Stimulated activated CD8-positive, alpha-beta memory T cell treated with anti-CD3 and anti-CD28 coated beads, Interleukin-7, amount 100 ng/mL, for 48 hours (primary cell): ENCODE data around the gene SERPINA6.
"Not testable (repeated sequence)": the region's sequence is repeated elsewhere in the genome, so short reads cannot be mapped to it uniquely, and the experiment has no call there.

Source experiments
- DNase-seq, 2 donors: peaks; one replicate each; pipeline ENCODE4 v3.0.0-alpha.2; 2020; ENCODE audit warnings: low read depth in 1 of 2; ENCODE audit errors: extremely low read depth in 1 of 2

SERPINA6 gene

GRCh38 chr14:94329857-94330256, 6.7 kb upstream of the SERPINA6 start:
- no peak for DNase-seq

DNA sequence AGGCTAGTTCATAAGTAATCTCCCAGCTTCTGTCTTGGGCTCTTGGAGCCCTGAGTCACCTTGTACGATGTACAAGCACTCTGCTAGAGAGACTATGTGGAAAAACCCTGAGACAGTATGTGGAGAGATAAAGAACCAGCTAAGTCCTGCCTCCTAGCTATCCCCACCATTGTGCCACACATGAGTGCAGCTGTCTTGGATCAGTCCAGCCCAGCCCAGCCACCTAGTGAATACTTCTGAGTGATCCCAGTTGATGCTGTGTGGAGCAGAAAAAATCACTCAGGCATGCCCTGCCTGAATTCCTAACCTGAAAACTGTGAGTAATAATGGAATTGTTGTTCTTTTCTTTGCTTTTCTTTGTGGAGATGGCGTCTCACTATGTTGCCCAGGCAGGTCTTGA, 5.1 kb upstream of the SERPINA6 start:
- DNase-seq: no peak

GRCh38 chr14:94321421-94322271, 1.5 kb downstream of the SERPINA6 start:
- DNase-seq: no peak

DNA sequence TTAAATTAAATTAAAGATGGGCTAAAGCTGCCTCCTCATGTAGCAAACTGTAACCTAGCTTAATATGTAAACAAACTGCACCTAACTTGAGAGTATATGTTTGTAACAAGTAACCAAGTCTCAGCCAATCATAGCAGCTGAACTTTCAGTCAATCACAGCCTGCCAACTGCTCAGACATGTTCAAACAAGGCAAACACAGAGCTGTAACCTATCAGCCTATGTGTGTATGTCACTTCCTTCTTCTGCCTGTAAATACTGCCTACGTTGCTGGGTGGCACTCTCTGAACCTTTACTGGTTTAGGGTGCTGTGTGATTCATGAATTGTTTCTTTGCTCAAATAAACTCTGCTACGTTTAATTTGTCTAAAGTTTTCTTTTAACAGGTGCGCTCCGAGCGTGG, 2.9 kb downstream of the SERPINA6 start:
- DNase-seq: no peak

- no peak for DNase-seq
These were observed 5.9 kb downstream of the SERPINA6 start for GRCh38 chr14:94317259-94317658.

GRCh38 chr14:94316692-94317091, 6.4 kb downstream of the SERPINA6 start:
- DNase-seq: no peak

DNA sequence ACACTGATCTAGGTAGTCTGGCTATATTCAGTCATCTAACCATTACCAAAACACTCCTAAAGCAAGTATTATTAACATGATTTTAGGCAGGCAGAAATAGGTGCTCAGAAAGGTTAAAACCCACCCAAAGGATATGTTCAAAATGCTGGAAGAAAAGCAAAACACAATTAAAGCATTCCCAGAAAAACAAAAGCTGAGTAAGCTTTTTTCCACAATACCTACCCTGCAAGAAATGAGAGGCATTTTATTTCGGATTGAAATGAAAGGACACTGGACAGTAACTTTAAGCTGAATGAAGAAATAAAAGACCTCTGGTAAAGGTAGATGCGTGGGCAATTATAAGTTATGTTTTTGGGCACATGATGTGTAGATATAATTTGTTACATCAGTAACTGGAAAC, 8.2 kb downstream of the SERPINA6 start:
- no peak for DNase-seq

GRCh38 chr14:94313991-94314655, 9.0 kb downstream of the SERPINA6 start:
- DNase-seq: no peak

- no peak for DNase-seq
These were observed 10.5 kb downstream of the SERPINA6 start for GRCh38 chr14:94312481-94313246.

- no peak for DNase-seq
These were observed 12.9 kb downstream of the SERPINA6 start for GRCh38 chr14:94310248-94310647.

DNA sequence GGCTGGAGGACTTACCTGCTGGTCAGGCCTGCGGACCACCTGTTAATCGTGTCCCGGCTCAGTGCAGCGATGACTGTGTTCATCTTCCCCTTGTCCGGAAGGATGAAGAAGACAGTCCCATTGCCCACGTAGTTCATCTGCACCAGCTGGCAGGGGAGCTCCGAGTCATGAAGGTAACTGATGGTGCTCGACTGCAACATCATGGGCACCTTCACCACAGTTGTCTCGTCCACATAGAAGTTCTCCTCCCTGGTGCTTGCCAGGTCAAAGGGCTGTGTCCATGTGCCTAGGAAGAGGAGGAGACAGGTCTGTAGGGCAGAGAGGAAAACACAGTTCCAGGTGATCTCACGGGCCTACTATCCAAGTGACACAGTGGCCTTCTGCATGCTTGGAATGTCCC, 13.4 kb downstream of the SERPINA6 start:
- no peak for DNase-seq

- DNase-seq: no peak
These were observed 15.6 kb downstream of the SERPINA6 start for GRCh38 chr14:94307410-94307992.

DNA sequence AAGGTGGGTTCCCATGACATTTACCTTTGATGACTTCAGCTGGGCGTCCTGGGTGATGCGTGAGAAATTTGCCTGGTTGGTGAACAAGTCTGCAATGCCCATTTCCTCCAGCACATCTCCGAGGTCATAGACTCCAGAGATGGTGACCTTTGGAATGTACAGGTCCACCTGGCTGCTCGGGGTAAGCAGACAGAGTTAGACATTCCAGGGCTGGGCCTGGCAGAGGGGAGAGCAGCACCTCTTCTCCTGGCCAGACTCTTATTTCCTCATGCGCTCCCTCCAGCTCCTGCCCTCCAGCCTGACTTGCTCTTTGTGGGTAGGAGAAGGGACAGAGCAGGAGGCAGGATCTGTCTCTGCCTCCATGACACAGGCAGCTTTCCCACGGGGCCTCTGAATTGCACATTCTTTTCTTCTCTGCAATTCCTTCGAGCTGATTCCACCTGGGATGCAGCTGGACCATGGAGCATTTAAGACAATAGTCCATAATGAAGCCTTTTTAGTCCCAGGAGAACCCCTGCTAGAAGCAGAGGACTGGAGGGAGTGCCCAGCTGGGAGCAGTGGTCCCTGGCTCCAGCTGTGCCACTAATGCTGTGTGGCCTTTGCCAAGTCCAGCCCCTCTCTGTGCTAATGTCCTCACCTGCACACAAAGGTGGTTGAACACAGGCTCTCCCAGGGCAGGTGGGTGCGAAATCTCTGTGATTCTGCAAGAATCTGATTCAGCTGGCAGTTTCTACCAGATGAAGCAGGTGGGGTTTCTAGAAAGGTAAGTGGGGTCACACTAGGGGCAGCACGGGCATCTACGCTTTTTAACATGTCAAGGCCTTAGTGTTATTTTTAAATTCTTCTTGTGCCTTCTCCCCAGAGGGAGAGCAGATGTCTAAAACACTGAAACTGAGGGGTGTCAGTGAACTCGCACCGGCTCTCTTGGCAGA, 16.8 kb downstream of the SERPINA6 start:
- no peak for DNase-seq

DNA sequence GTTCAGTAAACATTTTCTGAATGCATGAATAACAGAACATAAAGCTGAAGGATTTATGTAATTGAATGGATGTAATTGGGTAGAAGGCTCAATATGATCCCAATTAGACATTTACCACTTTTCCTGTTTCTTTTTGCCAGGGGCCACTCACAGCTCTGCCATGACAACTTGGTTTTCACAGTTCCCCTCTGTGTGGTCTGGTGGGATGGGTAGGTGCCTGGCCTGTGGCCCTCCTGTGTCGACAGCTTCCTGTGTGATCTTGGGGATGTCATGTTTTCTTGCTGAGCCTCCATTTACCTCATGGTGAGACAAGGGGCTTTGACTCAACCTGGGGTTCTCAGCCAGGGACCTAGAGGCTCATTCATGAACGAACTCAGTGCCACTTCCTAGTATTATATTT, 17.5 kb downstream of the SERPINA6 start:
- DNase-seq: no peak

GRCh38 chr14:94304243-94304642, 18.9 kb downstream of the SERPINA6 start:
- DNase-seq: no peak

GRCh38 chr14:94303111-94303510, 20.0 kb downstream of the SERPINA6 start:
- no peak for DNase-seq

GRCh38 chr14:94298130-94298529, 25.0 kb downstream of the SERPINA6 start:
- DNase-seq: no peak

DNA sequence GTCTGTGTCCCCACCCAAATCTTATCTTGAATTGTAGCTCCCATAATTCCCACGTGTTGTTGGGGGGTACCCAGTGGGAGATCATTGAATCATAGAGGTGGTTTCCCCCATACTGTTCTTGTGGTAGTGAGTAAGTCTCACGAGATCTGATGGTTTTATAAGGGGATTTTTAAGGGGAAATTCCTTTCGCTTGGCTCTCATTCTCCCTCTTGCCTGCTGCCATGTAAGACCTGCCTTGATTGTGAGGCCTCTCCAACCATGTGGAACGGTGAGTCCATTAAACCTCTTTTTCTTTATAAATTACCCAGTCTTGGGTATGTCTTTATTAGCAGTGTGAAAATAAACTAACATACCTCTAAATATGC, 27.0 kb downstream of the SERPINA6 start:
- not testable (repeated sequence) for DNase-seq

DNA sequence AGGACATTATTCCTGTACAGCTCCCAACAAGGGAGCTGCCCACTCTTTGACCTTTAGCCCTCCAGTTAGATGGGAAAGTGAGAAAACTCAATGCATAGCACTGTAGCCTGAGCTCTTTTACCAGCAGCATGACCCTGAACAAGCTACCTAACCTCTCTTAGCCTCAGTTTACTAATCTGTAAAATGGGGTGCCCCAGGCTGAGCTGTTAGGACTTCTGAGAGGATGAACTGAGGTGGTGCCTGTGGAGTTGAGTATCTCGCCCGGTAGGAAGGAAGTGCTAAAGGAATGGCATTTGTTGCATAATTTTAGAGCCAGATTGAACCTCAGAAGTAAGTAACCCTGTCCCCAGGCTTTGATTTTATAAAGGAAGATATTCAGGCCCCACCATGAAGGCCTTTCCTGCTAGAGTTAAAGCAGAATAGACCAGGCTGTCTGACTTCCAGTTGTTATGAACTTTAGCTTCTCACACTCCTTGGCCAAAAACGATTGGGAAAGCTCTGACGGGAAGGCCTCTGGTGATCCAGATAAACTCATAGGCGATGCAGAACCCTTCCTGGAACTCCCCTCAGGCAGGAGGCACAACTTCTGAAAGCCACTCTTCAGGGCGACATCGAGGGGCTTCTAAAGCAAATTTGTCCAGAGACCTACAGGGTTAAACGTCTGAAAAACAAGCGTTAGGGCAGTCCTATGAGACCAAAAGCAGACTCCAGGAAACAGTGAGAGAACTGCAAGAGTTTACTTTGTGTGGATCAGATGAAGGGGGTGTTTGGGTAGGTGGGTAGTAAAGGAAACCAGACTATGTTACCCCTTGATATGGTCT, 27.6 kb downstream of the SERPINA6 start:
- DNase-seq: no peak

GRCh38 chr14:94293578-94293924, 29.6 kb downstream of the SERPINA6 start:
- DNase-seq: no peak
